Ramos (cell line): ENCODE measurements around the gene WDR33.

Source experiments
- in situ Hi-C: fragments of 300-500 bp; cut with MboI; formaldehyde crosslinking; loops from one replicate; pipeline ENCODE4 v1.14.3; 2022; ENCODE audit warnings: low sequenced_read_pairs; ENCODE audit not compliant: unreplicated experiment

WDR33 gene

DNA sequence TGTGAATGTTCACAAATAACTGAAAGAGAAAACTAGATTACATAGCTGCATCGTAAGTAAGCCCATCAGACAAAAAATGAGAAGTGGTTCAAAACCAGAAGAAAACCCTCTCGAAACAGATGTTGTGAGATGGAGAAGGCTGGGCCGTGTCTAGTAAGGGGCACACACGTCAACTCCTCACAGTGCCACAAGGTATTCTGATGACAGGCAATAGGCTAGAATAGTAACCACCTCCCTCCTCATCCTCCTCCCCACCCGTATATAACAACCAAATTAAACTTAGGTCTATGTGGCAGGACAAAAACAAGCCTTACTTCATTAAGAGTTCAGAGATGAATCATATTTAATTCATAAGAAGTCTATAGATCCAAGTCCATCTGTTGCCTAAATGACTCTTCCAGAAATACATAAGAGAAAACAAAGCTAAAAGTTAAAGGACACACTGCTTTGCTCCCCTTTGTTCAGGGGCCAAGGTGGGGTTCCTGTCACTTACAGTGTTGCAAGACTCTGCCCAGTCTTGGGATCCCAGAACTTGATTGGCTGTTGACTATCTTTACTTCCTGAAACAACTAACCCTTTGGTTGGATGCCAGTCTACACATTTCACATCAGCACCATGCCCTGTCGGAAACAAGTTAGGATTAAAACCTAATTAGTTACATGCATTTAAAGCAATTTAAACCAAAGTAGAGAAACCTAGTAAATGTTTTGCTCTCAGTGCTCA lies 84.7 kb downstream of the WDR33 start:
- in situ Hi-C loops = no loop called here

GRCh38 chr2:127722807-127723206 lies 88.2 kb downstream of the WDR33 start:
- in situ Hi-C loops = no loop called here

- in situ Hi-C loops = no loop called here
These were observed 89.0 kb downstream of the WDR33 start for GRCh38 chr2:127721978-127722355.

DNA sequence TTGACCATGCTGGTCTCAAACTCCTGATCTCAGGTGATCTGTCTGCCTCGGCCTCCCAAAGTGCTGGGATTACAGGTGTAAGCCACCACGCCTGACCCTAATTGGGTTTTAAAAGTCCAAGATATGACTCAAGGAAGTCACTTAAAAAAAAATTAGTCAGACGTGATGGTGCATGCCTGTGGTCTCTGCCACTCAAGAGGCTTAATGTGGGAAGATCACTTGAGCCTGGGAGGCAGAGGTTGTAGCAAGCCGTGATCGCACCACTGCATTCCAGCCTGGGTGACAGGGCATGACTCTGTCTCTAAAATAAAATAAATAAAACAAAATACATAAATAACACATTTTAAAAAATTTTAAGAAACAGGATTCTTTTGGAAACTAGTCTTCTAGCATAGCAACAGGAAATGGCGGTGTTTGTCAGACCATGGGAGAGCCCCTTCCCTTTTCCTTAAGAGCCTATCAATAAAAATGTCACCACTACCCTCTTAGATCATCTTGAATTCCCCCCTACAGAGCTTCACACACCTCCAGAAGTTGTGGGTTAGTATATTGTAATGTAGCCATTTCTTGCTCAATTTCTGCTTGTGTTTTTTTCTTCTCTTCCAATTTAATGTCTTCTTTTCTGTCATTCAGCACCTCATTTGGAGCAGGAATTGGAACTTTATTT lies 89.5 kb downstream of the WDR33 start:
- in situ Hi-C loops = no loop called here

DNA sequence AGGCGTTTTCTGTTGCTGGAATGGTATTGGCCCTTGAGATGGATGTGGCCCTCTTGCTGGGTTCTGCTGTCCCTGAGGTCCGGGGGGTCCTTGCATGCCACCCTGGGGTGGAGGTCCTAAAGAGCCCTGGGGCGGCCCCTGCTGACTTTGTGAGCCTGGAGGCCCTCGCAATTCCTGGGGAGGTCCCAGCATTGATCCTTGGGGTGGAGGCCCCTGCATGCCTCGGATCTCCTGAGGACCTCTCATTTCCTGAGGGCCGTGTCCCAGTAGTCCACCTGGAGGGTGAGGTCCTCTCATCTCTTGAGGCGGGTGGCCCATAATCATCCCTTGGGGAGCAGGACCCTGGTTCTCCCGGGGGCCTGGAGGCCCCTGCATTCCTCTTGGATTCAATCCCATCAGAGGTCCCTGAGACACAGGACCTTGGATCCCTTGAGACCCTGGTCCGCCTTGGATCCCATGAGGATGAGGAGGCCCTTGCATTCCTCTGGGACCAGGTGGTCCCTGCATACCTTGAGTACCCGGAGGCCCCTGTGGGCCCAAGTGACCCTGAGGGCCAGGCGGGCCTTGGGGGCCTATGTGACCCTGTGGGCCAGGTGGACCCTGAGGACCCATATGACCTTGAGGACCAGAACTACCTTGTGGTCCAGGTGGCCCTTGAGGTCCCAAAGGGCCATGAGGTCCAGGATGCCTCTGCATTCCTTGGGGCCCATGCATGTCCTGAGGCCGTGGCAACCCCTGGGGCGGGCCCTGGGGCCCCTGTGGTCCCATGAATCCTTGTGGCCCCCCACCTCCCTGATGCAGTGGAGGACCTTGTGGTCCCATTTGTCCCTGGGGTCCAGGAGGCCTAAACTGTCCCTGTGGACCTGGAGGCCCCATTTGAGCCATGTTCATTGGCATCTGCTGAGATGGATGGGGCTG lies 91.4 kb downstream of the WDR33 start:
- in situ Hi-C loops = no loop called here

GRCh38 chr2:127718271-127718670 lies 92.7 kb downstream of the WDR33 start:
- in situ Hi-C loops = no loop called here

GRCh38 chr2:127715778-127716449 lies 95.1 kb downstream of the WDR33 start:
- in situ Hi-C loops = no loop called here

DNA sequence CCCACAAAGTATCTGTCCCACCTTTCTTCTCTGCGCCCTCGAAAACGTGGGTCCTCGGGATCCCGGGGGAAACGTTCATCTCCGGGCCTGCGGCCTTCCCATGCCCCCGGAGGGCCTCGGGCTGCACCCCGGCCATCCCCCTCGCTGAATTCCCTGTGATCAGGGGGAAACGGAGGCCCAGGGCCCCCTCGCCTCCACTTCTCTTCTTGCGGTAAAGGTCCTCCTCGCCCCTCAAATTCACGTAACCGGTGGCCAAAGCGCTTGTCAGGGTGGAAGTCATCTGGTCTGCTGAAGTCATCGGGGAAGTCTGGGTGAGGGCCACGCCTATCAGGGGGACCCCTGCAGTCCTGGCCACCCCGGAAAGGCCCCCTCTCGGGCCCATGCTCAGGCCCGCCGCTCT lies 97.4 kb downstream of the WDR33 start:
- in situ Hi-C loops = no loop called here

GRCh38 chr2:127712999-127713398 lies 98.0 kb downstream of the WDR33 start:
- in situ Hi-C loops = no loop called here

DNA sequence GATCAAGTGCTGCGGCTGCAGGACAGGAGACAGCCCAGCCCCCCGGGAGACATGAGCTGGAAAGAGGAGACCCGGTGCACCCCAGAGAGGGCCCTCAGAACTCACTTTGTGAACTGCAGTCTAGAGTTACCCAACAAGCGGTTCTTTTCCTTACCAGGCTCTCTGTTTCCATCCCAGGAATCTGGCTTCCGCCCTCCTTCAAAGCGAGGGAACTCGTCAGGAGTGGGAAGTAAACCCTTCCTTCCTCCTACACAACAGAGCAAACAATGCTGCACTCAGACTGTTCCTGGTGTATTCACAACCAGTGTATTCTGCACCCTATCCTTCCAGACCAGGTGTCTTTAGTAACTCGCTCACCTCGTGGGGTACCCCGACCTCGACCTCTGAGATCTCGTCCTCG lies 101.6 kb downstream of the WDR33 start:
- in situ Hi-C loops = no loop called here

DNA sequence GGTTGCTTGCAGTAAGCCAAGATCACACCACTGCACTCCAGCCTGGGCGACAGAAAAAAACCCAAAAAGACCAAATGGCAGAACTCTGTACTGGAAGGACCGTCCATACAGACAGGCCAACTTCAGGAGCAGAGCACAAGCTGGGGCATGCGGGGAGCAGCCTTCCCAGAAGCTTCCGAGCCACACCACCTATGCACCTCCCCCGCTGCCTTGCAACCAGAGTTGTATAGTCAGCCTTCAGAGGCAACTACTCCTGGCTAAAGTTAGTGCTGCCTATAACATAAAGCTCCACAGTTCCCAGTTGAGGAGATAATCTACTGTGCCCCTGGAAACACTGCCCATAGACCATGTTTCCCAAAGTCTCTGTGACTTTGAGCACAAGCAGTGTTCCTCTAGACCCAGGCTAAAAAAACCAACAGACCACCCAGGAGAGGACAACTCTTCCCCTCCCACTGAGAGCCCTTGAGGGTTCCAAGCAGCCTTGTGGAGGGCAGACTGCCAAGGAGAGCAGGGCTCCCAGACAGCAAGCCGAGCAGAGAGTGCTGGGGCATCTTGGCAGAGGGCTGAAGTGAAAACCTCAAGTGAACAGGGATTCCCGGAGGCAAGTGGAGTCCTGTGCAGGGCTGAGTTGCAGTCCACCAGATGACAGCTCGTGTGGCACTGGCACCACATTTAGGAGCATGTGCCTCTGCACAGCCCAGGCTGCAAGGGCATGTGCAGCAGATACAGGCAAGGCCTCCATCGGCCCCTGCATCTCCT lies 102.9 kb downstream of the WDR33 start:
- in situ Hi-C loops = no loop called here

- in situ Hi-C loops = no loop called here
These were observed 104.6 kb downstream of the WDR33 start for GRCh38 chr2:127706215-127706990.

GRCh38 chr2:127705391-127706065 lies 105.4 kb downstream of the WDR33 start:
- in situ Hi-C loops = no loop called here

GRCh38 chr2:127704641-127705390 lies 106.2 kb downstream of the WDR33 start:
- in situ Hi-C loops = no loop called here

DNA sequence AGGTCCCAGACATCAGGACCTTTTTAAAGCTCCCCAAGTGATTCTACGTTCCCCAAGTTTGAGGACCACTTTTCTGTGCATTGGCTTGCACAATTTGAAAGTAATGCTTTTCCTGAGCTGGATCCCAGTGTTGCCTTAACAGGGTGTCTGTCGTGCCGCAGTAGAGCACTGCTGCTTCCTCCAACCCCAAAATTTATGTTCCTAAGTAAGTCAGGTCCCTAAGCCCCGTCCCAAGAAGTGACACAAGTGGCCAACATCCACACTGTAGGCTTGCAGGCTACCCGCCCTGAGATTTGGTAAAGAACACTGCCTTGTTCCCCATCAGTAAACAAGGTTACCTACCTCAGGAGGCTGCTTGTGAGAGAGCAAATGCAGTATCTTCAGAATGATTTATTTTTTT lies 107.7 kb downstream of the WDR33 start:
- in situ Hi-C loops = no loop called here

DNA sequence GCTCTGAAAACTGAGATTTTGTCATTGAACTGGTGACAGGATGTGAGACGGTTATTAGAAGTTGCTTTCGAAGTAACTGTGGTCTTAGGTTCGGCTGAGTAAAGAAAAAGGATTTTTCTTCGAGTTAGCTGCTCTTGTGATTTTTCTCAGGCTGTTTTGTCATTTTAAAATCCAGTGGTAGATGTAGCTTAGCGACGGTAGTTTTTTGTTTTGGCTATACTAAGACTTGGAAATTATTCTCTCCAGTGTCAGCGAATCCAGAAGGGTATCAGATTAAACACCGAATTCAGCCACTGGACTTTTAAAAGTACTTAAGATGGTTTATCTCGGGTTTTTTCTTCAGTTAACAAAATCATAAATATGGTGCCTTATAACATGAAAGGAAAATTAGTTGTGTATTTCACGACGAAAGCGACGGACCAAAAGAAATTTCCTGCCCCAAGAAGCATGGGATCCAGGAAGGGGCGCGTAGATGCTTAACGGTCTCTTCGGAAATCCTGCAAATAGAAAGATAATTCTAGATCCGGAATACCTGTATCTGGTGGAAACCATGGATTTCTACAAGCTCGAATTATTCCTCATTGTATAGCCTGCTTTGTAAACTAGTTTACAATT lies 108.5 kb downstream of the WDR33 start:
- in situ Hi-C loops = no loop called here

DNA sequence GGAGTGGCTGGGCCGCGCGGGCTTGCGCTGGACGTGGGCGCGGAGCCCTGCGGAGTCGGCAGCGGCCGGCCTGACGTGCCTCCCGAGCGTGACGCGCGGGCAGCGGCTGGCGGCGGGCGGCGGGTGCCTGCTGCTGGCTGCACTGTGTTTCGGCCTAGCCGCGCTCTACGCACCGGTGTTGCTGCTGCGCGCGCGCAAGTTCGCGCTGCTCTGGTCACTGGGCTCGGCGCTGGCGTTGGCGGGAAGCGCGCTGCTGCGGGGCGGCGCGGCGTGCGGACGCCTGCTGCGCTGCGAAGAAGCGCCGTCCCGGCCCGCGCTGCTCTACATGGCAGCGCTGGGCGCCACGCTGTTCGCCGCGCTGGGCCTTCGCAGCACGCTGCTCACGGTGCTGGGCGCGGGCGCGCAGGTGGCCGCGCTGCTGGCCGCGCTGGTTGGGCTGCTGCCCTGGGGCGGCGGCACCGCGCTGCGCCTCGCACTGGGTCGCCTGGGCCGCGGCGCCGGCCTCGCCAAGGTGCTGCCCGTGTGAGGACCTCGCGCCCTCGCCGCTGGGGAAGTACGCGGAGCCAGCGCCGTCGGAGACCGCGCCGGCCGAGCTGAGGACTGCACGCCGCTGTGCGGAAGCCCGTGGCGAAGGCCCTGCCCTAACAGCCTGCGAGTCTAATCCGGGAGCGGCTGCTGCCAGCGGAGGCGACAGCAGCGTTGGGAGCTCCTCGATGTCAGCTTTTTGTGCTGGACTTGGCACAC lies 109.1 kb downstream of the WDR33 start:
- in situ Hi-C loops = no loop called here
